BE2C (cell line): ENCODE measurements around the gene MCU. TPM values are rescaled to one million over a fixed set of nuclear protein-coding genes. Genes with fewer than 3 reads are reported as not detected.
"Not testable (repeated sequence)": the region's sequence is repeated elsewhere in the genome, so short reads cannot be mapped to it uniquely, and the experiment has no call there.

Experiments
- DNase-seq: peaks from one replicate; pipeline ENCODE4 v3.0.0-alpha.2; 2020
- H3K27me3 ChIP-seq: fragments of 250-450 bp; sonication (Bioruptor Pico); 2 replicates; pipeline ENCODE4 v1.5.1; 2020; ENCODE audit warnings: mild to moderate bottlenecking
- H3K36me3 ChIP-seq: fragments of 250-450 bp; sonication (Bioruptor Pico); 2 replicates; pipeline ENCODE4 v1.5.1; 2020; ENCODE audit warnings: mild to moderate bottlenecking
- H3K4me1 ChIP-seq: fragments of 250-450 bp; sonication (Bioruptor Pico); 2 replicates; pipeline ENCODE4 v1.5.1; 2020
- H3K4me3 ChIP-seq: 2 replicates; pipeline ENCODE4 v1.5.1; 2011; ENCODE audit warnings: low read depth, low read length
- H3K9me3 ChIP-seq: fragments of 250-450 bp; sonication (Bioruptor Pico); 2 replicates; pipeline ENCODE4 v1.5.1; 2020
- polyA plus RNA-seq: library from polyadenylated mRNA; unstranded; fragments of >200 nt; gene quantifications from one replicate; pipeline ENCODE4 v1.2.1, GENCODE V29; 2012; ENCODE audit warnings: low read depth, missing spikeins; ENCODE audit not compliant: insufficient read length, insufficient read depth
- TF ChIP-seq, protein P1 (sequence below): IDR thresholded peaks from 2 replicates; pipeline ENCODE4 v1.5.1; 2012; ENCODE audit warnings: mild to moderate bottlenecking, low read depth, low read length

Gene MCU, protein sequence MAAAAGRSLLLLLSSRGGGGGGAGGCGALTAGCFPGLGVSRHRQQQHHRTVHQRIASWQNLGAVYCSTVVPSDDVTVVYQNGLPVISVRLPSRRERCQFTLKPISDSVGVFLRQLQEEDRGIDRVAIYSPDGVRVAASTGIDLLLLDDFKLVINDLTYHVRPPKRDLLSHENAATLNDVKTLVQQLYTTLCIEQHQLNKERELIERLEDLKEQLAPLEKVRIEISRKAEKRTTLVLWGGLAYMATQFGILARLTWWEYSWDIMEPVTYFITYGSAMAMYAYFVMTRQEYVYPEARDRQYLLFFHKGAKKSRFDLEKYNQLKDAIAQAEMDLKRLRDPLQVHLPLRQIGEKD
- 15.3 TPM for polyA plus RNA-seq

DNA sequence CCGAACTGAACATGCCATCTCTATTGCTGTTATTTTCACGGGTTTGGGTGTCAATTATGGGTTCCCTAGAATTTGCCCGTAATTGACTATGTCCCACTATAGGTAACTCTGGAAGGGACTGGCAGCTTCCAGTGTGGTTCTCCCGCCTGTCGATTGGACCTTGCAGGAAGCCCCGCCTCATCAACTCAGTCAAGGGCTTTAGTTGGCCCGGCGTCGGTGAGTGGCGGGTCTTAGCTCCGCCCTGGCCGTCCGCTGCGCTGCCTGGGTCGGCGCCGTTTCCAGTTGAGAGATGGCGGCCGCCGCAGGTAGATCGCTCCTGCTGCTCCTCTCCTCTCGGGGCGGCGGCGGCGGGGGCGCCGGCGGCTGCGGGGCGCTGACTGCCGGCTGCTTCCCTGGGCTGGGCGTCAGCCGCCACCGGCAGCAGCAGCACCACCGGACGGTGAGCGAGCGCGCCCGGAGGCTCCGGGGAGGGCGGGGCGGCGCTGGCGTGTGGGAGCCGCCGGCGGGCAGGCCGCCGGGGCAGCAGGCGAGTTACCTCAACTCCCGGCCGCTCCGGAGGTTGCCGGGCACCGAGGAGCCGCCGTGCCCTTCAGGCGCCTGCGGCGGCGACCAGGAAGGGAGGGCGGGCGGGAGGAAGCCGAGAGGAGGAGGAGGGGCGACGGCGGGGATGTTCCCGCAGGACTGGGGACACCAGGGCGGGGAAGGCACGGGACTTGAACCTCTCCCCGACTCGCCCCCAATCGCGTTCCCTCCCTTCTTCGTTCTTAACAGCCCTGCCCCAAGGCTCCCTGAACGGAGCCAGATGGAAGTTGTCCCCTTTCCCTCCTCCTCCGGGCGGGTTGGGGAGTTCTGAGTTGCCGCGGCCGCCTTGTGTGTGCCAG is at the start of gene MCU:
MCU (plus strand) TSS at position 281 of the 881 bp plus-strand sequence; CDS start at position 290, 9 bp downstream.
- no peaks in the 10 kb centered on the region; the same call in none of the 2 replicates for H3K4me1 ChIP-seq
- H3K36me3 ChIP-seq: no peaks in the 10 kb centered on the region
- H3K9me3 ChIP-seq: no peaks in the 10 kb centered on the region
- peak within 1 kb of the TSS; percentile 82 for H3K4me3 ChIP-seq
- TF ChIP-seq, protein P1, sequence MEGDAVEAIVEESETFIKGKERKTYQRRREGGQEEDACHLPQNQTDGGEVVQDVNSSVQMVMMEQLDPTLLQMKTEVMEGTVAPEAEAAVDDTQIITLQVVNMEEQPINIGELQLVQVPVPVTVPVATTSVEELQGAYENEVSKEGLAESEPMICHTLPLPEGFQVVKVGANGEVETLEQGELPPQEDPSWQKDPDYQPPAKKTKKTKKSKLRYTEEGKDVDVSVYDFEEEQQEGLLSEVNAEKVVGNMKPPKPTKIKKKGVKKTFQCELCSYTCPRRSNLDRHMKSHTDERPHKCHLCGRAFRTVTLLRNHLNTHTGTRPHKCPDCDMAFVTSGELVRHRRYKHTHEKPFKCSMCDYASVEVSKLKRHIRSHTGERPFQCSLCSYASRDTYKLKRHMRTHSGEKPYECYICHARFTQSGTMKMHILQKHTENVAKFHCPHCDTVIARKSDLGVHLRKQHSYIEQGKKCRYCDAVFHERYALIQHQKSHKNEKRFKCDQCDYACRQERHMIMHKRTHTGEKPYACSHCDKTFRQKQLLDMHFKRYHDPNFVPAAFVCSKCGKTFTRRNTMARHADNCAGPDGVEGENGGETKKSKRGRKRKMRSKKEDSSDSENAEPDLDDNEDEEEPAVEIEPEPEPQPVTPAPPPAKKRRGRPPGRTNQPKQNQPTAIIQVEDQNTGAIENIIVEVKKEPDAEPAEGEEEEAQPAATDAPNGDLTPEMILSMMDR: no peak
- no peaks in the 10 kb centered on the region for H3K27me3 ChIP-seq
- DNase-seq: peak; percentile 96

DNA sequence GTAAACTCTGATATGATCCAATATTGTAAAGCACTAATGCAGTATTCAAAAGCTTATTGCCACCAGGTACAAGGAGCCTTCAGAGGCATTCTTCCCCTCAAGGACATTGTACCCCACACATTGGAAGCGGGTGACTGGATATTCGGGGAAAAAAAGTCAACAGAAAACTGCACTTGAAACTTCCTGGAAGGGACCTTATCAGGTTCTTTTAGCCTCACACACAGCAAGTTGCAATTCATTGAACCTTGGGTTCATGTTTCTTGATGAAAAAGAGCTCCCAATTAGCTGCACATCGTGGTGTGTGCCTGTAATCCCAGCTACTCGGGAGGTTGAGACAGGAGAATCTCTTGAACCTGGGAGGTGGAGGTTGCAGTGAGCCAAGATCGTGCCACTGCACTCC is 49.6 kb upstream of the MCU start:
- no peak for DNase-seq
- H3K27me3 ChIP-seq: no peaks in the 10 kb centered on the region
- TF ChIP-seq, protein P1: no peak
- H3K9me3 ChIP-seq: no peaks in the 10 kb centered on the region
- H3K4me3 ChIP-seq: no peak overlapping the region
- H3K4me1 ChIP-seq: no peaks in the 10 kb centered on the region
- no peaks in the 10 kb centered on the region for H3K36me3 ChIP-seq

DNA sequence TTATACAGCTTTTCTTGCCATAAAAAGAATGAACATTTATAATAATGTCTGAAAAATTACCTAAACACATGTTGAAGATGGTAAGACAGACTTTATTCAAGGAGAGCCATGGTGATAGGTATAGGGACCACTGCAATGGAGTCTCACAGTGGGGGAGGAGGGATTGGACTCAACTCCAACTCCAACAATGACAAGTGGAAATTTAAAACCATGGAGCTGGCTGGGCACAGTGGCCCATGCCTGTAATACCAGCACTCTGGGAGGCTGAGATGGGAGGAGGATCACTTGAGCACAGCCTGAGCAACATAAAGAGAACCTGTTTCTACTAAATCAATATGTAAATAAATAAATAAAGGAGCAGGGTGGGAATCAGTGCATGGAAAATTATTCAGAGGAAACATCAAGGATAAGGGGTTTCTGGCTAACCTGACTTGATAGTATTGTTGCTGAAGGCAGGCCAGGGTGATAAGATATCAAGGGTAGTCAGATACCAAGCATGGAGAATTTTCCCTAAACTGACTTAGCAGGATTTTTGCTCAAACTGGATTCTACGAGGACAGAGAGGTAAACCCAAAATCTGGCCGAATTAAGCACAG is 46.6 kb upstream of the MCU start:
- Histone ChIP-seq H3K9me3 (no peaks in the 10 kb centered on the region), H3K36me3 (no peaks in the 10 kb centered on the region), H3K4me1 (no peaks in the 10 kb centered on the region), H3K4me3 (no peak overlapping the region), H3K27me3 (no peaks in the 10 kb centered on the region)
- no peak for DNase-seq
- TF ChIP-seq, protein P1: no peak

DNA sequence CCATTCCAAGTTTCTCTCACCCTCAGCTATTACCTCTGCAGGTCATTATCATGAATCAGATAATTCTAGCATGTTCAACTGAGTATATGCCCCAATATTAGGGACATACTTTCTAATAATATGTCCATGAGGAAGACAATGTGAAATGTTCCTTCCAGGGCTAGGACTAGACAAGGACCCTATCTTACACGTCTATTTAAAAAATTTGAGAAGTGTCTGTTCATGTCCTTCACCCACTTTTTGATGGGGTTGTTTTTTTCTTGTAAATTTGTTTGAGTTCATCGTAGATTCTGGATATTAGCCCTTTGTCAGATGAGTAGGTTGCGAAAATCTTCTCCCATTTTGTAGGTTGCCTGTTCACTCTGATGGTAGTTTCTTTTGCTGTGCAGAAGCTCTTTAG is 45.0 kb upstream of the MCU start:
- not testable (repeated sequence) for DNase-seq, H3K27me3 ChIP-seq, H3K4me1 ChIP-seq, H3K9me3 ChIP-seq, H3K36me3 ChIP-seq, H3K4me3 ChIP-seq

DNA sequence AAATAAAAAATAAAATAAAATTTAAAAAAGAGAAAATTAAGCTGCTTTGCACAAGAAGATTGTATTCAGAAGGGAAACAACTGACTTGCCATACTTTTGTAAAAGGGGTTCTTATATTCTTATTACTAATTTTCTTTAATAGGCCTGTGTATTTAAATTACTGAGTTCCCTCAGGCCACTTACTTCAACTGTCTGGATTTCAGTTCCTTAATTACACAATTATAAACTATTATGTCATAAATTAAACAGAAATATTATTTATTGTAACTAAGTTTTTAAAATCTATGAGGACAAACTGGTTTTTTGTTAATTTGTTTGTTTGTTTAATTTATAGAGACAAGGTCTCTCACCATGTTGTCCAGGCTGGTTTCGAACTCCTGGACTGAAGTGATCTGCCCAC is 43.6 kb upstream of the MCU start:
- H3K27me3 ChIP-seq: no peaks in the 10 kb centered on the region
- no peaks in the 10 kb centered on the region for H3K9me3 ChIP-seq
- no peak overlapping the region for H3K4me3 ChIP-seq
- no peaks in the 10 kb centered on the region for H3K4me1 ChIP-seq
- H3K36me3 ChIP-seq: no peaks in the 10 kb centered on the region
- TF ChIP-seq, protein P1: no peak
- no peak for DNase-seq

DNA sequence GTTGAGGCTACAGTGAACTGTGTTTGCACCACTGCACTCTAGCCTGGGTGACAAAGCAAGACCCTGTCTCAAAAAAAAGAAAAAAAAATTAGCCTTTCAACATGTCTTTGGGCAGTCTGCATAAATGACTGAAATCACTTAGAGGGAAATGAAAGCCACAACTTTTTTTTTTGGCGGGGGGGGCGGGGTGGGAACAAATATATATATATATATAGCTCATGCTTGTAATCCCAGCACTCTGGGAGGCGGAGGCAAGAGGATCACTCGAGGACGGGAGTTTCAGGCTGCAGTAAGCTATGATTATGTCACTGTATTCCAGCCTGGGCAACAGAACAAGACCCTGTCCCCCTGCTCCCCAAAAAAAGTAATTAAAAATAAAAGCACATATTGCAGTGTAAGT is 42.7 kb upstream of the MCU start:
- H3K9me3 ChIP-seq: no peaks in the 10 kb centered on the region
- H3K36me3 ChIP-seq: no peaks in the 10 kb centered on the region
- TF ChIP-seq, protein P1: no peak
- no peaks in the 10 kb centered on the region for H3K27me3 ChIP-seq
- H3K4me1 ChIP-seq: no peaks in the 10 kb centered on the region
- H3K4me3 ChIP-seq: no peak overlapping the region
- no peak for DNase-seq
